Neuron (in vitro differentiated cells): ENCODE data around the gene XXYLT1.
"Not testable (repeated sequence)": the region's sequence is repeated elsewhere in the genome, so short reads cannot be mapped to it uniquely, and the experiment has no call there.

Source experiments
- H2AFZ ChIP-seq: one replicate; pipeline ENCODE4 v1.6.1; 2013; ENCODE audit warnings: low read depth, mild to moderate bottlenecking, inconsistent platforms, low read length, moderate library complexity
- H3K27me3 ChIP-seq: one replicate; pipeline ENCODE4 v1.6.1; 2013; ENCODE audit warnings: low read length; ENCODE audit not compliant: insufficient read depth
- H3K36me3 ChIP-seq: one replicate; pipeline ENCODE4 v1.6.1; 2013; ENCODE audit warnings: low read length; ENCODE audit not compliant: insufficient read depth
- H3K4me1 ChIP-seq: one replicate; pipeline ENCODE4 v1.6.1; 2013; ENCODE audit warnings: low read length; ENCODE audit not compliant: insufficient read depth
- H3K4me3 ChIP-seq: 2 replicates; pipeline ENCODE4 v1.5.1; 2013; ENCODE audit warnings: mild to moderate bottlenecking, low read length, moderate library complexity
- H3K9me3 ChIP-seq: one replicate; pipeline ENCODE4 v1.6.1; 2013; ENCODE audit warnings: low read length

The XXYLT1 gene

GRCh38 chr3:195112361-195112791 is 158.6 kb downstream of the XXYLT1 start:
- H3K4me3 ChIP-seq: no peak overlapping the region
- H2AFZ ChIP-seq: no peak overlapping the region
- peaks cover 7% of the 10 kb centered on the region for H3K4me1 ChIP-seq
- H3K9me3 ChIP-seq: no peaks in the 10 kb centered on the region
- no peaks in the 10 kb centered on the region for H3K36me3 ChIP-seq
- H3K27me3 ChIP-seq: no peaks in the 10 kb centered on the region

- H3K4me3 ChIP-seq: no peak overlapping the region
- peaks cover 2% of the 10 kb centered on the region for H3K4me1 ChIP-seq
- H3K9me3 ChIP-seq: no peaks in the 10 kb centered on the region
- H3K27me3 ChIP-seq: no peaks in the 10 kb centered on the region
- no peaks in the 10 kb centered on the region for H3K36me3 ChIP-seq
- no peak overlapping the region for H2AFZ ChIP-seq
These were observed 159.2 kb downstream of the XXYLT1 start for GRCh38 chr3:195111766-195112165.

GRCh38 chr3:195111319-195111705 is 159.6 kb downstream of the XXYLT1 start:
- no peaks in the 10 kb centered on the region for H3K9me3 ChIP-seq
- H2AFZ ChIP-seq: no peak overlapping the region
- H3K4me1 ChIP-seq: no peaks in the 10 kb centered on the region
- H3K36me3 ChIP-seq: no peaks in the 10 kb centered on the region
- H3K27me3 ChIP-seq: no peaks in the 10 kb centered on the region
- H3K4me3 ChIP-seq: no peak overlapping the region

GRCh38 chr3:195110647-195111318 is 160.2 kb downstream of the XXYLT1 start:
- Histone ChIP-seq H2AFZ (no peak overlapping the region), H3K27me3 (no peaks in the 10 kb centered on the region), H3K9me3 (no peaks in the 10 kb centered on the region), H3K4me3 (no peak overlapping the region), H3K36me3 (no peaks in the 10 kb centered on the region), H3K4me1 (no peaks in the 10 kb centered on the region)

GRCh38 chr3:195109098-195109657 is 161.8 kb downstream of the XXYLT1 start:
- Histone ChIP-seq H3K36me3 (no peaks in the 10 kb centered on the region), H3K27me3 (no peaks in the 10 kb centered on the region), H3K4me1 (peaks cover 7% of the 10 kb centered on the region), H3K9me3 (no peaks in the 10 kb centered on the region), H2AFZ (no peak overlapping the region), H3K4me3 (no peak overlapping the region)

- H3K4me1 ChIP-seq: peaks cover 15% of the 10 kb centered on the region
- H3K9me3 ChIP-seq: no peaks in the 10 kb centered on the region
- no peaks in the 10 kb centered on the region for H3K36me3 ChIP-seq
- no peak overlapping the region for H2AFZ ChIP-seq
- no peak overlapping the region for H3K4me3 ChIP-seq
- no peaks in the 10 kb centered on the region for H3K27me3 ChIP-seq
These were observed 163.4 kb downstream of the XXYLT1 start for GRCh38 chr3:195107593-195107992.

DNA sequence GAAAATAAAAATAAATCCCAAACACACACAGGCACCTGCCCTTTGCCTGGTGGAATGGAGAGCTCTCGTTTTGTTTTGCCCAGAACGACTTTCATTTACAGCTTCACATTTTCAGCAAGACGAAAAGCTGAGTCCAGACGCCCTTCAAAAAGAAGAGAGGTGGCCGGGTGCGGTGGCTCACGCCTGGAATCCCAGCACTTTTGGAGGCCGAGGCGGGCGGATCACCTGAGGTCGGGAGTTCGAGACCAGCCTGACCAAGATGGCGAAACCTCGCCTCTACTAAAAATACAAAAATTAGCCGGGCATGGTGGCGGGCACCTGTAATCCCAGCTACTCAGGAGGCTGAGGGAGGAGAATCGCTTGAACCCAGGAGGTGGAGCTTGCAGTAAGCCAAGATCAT is 163.9 kb downstream of the XXYLT1 start:
- H3K27me3 ChIP-seq, H3K36me3 ChIP-seq, H3K4me3 ChIP-seq, H3K9me3 ChIP-seq, H2AFZ ChIP-seq: not testable (repeated sequence)
- peaks cover 15% of the 10 kb centered on the region for H3K4me1 ChIP-seq

- Histone ChIP-seq H3K27me3 (no peaks in the 10 kb centered on the region), H3K4me1 (peaks cover 15% of the 10 kb centered on the region)
These were observed 164.5 kb downstream of the XXYLT1 start for GRCh38 chr3:195106418-195106906.

DNA sequence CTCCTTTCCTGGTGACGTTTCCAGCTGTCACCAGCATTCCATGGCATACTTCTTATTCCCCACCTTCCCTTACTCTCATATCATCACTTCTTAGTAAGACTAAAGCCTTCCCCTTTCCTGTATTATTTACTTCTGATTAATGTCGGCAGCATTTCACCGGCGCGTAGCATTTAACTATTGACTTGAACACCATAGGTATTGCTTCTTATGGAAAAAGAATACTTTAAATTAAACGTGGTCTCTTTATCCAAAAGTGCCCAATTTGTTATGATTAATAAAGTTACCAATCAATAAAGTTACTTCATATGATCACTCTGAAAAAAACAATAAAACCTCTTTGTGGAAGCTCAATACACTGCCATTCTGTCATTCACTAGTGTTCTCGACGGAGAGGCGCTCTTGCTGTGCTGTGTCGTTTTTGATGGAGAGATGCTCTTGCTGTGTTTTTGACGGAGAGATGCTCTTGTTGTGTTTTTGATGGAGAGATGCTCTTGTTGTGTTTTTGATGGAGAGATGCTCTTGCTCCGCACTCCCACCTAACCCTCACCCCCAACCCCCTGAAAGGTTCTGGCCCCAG is 165.0 kb downstream of the XXYLT1 start:
- Histone ChIP-seq H3K4me3 (no peak overlapping the region), H2AFZ (no peak overlapping the region), H3K4me1 (peaks cover 15% of the 10 kb centered on the region), H3K27me3 (no peaks in the 10 kb centered on the region), H3K9me3 (no peaks in the 10 kb centered on the region), H3K36me3 (no peaks in the 10 kb centered on the region)

More at GRCh38 chr3:195106418-195106906, 164.5 kb downstream of the XXYLT1 start:
- Histone ChIP-seq H3K9me3 (no peaks in the 10 kb centered on the region), H3K4me3 (no peak overlapping the region), H2AFZ (no peak overlapping the region), H3K36me3 (no peaks in the 10 kb centered on the region)

GRCh38 chr3:195105389-195105788 is 165.6 kb downstream of the XXYLT1 start:
- no peaks in the 10 kb centered on the region for H3K27me3 ChIP-seq
- peaks cover 15% of the 10 kb centered on the region for H3K4me1 ChIP-seq
- H2AFZ ChIP-seq: no peak overlapping the region
- H3K9me3 ChIP-seq: no peaks in the 10 kb centered on the region
- H3K36me3 ChIP-seq: no peaks in the 10 kb centered on the region
- H3K4me3 ChIP-seq: no peak overlapping the region

GRCh38 chr3:195104340-195104739 is 166.6 kb downstream of the XXYLT1 start:
- no peak overlapping the region for H3K4me3 ChIP-seq
- peaks cover 15% of the 10 kb centered on the region for H3K4me1 ChIP-seq
- no peaks in the 10 kb centered on the region for H3K9me3 ChIP-seq
- no peak overlapping the region for H2AFZ ChIP-seq
- H3K36me3 ChIP-seq: no peaks in the 10 kb centered on the region
- no peaks in the 10 kb centered on the region for H3K27me3 ChIP-seq

DNA sequence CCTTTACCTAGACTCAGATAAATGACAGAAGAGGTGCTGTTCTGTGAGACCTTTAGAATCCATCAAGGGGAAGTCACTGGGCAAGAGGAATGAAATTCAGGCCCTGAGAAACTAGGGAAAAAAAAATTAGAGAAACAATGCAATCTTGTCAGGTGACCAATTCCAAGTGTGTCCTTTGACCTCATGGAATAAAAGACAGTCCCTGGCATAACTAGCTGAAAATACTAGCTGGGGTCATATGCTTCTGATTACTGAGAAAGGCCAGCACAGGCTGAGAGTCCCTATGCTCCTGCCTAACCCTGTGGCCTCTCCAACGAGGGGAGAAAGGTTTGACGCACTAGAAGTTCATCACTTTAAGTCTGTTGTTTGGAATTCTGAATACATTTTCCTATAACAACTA is 167.3 kb downstream of the XXYLT1 start:
- Histone ChIP-seq H2AFZ (no peak overlapping the region), H3K4me3 (no peak overlapping the region), H3K27me3 (no peaks in the 10 kb centered on the region), H3K9me3 (no peaks in the 10 kb centered on the region), H3K36me3 (no peaks in the 10 kb centered on the region), H3K4me1 (peaks cover 15% of the 10 kb centered on the region)

DNA sequence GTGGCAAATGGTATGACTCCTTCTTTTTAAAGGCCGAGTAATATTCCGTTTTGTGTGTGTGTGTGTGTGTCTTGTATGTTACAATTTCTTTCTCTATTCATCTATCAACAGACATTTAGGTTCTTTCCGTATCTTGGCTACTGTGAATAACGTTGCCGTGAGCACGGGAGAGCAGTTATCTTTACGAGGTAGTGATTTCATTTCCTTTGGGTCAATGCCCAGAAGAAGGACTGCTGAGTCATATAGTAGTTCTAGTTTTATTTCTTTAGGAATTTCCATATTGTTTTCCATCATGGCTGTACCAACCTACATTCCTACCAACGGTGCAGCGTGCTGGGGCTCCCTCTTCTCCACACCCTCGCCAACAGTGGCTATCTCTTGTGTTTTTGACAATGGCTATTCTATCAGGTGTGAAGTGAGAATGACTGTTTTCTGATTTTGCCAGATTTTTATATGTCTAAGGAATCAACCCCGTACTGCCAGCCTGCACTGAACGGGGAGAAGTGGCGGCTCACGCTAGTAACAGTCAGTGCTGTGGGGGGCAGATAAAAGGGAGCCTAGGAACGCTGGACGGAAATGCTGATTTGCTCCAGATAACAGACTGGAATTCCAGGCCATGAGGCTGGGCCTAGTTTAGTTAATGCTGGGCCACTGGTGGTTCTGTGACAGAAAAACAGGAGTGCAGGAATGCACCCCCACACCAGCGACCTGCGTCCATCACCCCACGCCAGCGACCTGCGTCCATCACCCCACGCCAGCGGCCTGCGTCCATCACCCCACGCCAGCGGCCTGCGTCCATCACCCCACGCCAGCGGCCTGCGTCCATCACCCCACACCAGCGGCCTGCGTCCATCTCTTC is 168.1 kb downstream of the XXYLT1 start:
- H3K27me3 ChIP-seq: no peaks in the 10 kb centered on the region
- no peak overlapping the region for H2AFZ ChIP-seq
- H3K4me3 ChIP-seq: no peak overlapping the region

More for the DNA sequence above, 168.1 kb downstream of the XXYLT1 start:
- Histone ChIP-seq H3K36me3 (no peaks in the 10 kb centered on the region), H3K4me1 (peaks cover 15% of the 10 kb centered on the region), H3K9me3 (no peaks in the 10 kb centered on the region)
